GM19099 (cell line): ENCODE results near the gene DENND6B.

Experiments used
- POLR2A ChIP-seq: IDR thresholded peaks from 3 replicates; pipeline ENCODE4 v1.6.1; 2011; ENCODE audit warnings: low read depth; ENCODE audit not compliant: insufficient read length; ENCODE audit errors: extremely low read depth

Gene DENND6B

DNA sequence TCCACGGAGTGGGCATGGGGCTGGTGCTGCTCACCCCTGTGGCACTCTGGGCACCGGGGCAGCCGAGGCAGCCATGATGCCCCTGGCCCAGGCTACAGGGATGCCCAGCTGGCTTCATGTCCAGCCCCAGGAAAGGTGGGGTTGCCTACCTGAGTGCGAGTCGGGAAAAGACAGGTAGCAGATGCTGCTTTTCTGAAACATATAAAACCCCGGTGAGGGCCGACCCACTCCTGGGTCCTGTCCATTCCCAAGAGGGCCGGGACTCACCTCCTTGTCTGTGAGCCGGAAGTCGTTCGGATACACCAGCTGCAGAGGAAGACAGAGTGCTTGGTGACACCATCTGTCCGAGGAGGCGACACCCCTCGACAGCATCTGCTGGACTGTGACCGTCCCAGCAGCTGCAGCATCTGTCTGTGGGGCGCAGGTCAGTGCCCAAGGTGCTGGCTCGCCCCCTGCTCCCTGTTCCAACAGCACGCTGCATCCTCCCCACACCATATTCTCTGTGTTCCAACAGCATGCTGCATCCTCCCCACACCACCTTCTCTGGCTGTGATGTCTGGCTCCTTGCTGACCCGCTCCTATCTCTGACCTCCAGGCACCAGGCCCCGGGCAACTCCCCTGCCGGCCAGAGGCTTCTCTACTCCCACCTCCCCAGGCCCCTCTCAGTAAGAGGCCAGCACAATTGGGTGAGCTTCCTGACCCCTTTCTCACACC, 8.0 kb downstream of the DENND6B start:
- no peak for TF ChIP-seq POLR2A

- TF ChIP-seq POLR2A: no peak
These were observed 8.5 kb downstream of the DENND6B start for GRCh38 chr22:50318356-50318697.

DNA sequence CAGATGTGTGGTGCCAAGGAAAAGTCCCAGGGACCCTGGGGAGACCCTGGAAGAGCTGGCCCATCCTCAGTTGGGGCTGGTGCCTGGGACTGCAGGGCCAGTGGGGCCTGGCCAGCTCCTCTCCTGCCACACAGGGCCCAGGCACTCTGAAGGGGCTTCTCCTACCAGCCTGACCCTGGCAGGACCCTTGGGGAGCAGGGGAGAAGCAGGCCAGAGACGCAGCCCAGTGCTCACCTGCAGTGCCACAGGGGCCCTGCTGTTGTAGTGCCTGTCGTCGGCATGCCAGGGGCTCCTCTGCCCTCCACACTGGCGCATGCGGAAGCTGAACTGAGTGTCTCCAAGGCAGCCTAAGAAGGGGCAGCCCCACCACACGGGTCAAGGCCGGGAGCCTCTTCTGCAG, 9.1 kb downstream of the DENND6B start:
- no peak for TF ChIP-seq POLR2A

- TF ChIP-seq POLR2A: no peak
These were observed 9.6 kb downstream of the DENND6B start for GRCh38 chr22:50317178-50317577.

DNA sequence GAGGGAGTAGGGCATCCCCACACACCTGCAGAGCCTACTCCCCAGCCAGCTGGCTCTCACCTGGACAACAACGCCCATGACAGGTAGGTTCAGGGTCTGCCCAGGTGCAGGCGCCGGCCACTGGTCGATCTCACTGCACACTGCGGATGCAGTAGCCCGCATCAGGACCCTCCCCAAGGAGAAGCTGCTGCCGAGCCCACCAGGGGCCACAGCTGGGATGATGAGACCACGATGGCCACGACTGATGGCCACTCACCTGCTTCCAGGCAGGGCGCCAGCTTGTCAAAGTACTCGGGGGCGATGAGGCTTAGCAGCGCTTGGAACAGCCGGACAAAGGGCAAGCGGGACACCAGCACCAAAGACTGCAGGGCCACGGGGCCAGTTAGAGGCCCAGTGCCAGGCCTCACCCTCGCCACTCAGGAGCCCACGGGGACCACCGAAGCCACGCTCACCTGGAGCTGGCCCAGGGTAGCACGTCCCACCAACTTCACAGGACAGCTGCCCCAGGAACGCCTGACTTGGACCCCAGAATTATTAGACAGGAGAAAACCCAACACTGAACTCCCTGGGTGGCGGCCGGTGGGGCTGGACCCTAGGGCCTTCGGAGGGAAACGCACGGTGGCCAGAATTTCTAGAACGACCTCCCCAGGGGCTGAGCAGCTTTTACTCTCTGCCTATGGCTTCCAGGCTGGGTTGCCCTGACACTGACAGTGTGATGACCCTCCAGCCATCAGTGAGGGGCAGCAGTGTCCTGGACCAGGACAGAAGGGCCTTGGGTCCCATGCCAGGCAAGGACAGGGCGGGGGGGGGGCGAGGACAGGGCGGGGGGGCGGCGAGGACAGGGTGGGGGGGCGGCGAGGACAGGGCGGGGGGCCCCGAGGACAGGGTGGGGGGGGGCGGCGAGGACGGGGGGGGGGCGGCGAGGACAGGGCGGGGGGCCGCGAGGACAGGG, 10.4 kb downstream of the DENND6B start:
- TF ChIP-seq POLR2A: no peak

DNA sequence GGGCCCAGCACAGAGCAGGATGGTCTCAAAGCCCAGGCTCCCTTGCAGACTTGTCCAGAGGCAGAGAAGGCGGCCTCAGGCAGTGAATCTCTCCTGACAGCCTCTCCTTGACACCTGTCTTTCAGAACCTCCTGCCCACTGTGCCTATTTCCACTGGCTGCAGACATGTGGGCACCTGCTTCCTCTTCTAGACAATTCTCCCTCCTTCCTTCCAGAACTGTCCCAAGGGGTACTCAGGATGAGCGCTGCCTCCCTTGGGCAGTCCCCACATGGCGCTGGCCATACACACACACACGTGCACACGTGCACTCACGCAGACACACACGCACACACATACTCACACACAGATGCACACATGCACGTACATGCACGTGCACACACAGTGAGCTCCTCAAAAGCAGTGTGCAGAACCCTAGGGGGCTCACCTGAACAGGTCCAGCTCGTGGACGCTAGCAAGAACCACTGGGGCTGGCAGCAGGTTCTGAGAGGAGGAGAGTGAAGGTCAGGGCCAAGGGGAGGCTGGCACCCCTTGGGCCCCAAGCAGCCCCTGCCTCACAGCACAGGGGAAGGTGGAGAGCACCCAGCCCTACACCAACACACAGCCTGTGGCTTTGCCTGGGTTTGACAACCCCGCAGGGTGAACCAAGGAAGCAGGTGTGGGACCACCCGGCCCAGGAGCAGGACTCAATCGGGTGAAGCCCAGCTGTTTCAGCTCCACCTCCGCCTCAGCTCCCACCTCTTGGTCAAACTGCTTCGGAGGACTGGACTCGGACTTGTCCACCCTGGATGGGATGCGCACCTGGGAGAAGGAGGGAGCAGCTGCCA, 11.3 kb downstream of the DENND6B start:
- no peak for TF ChIP-seq POLR2A

GRCh38 chr22:50314455-50315288, 12.1 kb downstream of the DENND6B start:
- peak; percentile 72 for TF ChIP-seq POLR2A

- no peak for TF ChIP-seq POLR2A
These were observed 12.7 kb downstream of the DENND6B start for GRCh38 chr22:50314081-50314454.

DNA sequence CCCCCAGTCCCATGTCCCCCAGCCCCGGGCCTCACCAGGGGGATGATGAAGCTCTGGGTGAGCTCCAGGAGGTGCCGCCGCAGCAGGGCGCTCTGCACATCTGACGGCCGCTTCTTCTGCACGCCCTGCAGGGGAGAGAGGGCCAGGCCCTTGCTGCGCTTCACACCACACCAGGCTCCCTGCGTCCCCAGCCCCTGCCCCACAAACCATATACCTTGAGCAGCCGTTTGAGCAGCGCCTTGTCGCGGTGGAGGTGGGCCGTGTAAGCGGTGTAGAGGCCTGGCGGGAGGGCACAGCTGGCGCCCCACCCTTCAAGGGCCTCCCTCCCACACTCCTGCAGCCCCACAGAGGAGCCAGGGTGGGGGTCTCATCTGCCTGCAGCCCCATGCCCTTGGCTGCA, 13.2 kb downstream of the DENND6B start:
- TF ChIP-seq POLR2A: no peak

GRCh38 chr22:50313021-50313420, 13.8 kb downstream of the DENND6B start:
- TF ChIP-seq POLR2A: no peak

- no peak for TF ChIP-seq POLR2A
These were observed 14.4 kb downstream of the DENND6B start for GRCh38 chr22:50312371-50312770.

GRCh38 chr22:50311606-50312351, 15.0 kb downstream of the DENND6B start:
- no peak for TF ChIP-seq POLR2A

- no peak for TF ChIP-seq POLR2A
These were observed 15.8 kb downstream of the DENND6B start for GRCh38 chr22:50310949-50311444.
